HepG2 (cell line): ENCODE results near the gene SRR. TPM values are rescaled to one million over a fixed set of nuclear protein-coding genes. Genes with fewer than 3 reads are reported as not detected.
A peak's percentile ranks its signal among the peaks of the same experiment; 100 is the strongest.

Experiments
- ATAC-seq: fragments of 200-7000 bp; cut with Tn5 transposase; 3 replicates; pipeline ENCODE4 v1.9.1; 2020; ENCODE audit warnings: mild to moderate bottlenecking, moderate library complexity
- BruUV-seq: library from RNA; stranded (reverse); fragments of 400-500 nt; replicated peaks from 2 replicates; lab custom pipeline; 2021; lab: Mats Ljungman, UMichigan
- CTCF ChIA-PET: fragments of 300-600 bp; formaldehyde crosslinking; extraction: SDS; loops from one replicate; lab custom pipeline; 2021; ENCODE audit warnings: low total read pairs, inconsistent platforms, low intra/inter-chr PET ratio; lab: Yijun Ruan, JAX
- POLR2A ChIA-PET: fragments of 350-600 bp; sonication (Branson Sonifier 250); formaldehyde crosslinking; loops from one replicate; lab custom pipeline; 2020; ENCODE audit warnings: antibody characterized with exemption, inconsistent platforms; lab: Yijun Ruan, JAX
- DNase-seq: peaks from one replicate; pipeline ENCODE4 v3.0.0-alpha.2; 2015; ENCODE audit warnings: low spot score
- FAIRE-seq: peaks from 3 replicates; lab custom pipeline; 2011; peaks lifted over from hg19 to GRCh38; lab: Jason Lieb, UNC
- H2AFZ ChIP-seq: one replicate; pipeline ENCODE4 v1.6.1; 2011; ENCODE audit warnings: low read length, inconsistent platforms
- H3K27ac ChIP-seq: fragments of 300-600 bp; 3 replicates; pipeline ENCODE4 v1.8.0; 2011; ENCODE audit warnings: mixed run types, mild to moderate bottlenecking, mixed read lengths, low read length, inconsistent platforms; ENCODE audit not compliant: insufficient read depth; ENCODE audit errors: extremely low read length
- H3K27me3 ChIP-seq, 2 experiments: fragments of 200-600 bp in 1 of 2; 2 replicates in 1 of 2; 3 replicates in 1 of 2; pipeline versions ENCODE4 v1.6.0 to v1.8.0; 2011; ENCODE audit warnings: low read length in 2 of 2, mild to moderate bottlenecking in 2 of 2, moderate library complexity in 2 of 2, inconsistent platforms in 1 of 2; ENCODE audit not compliant: insufficient read depth in 2 of 2, control insufficient read depth in 1 of 2
- H3K36me3 ChIP-seq, 2 experiments: fragments of 200-600 bp in 1 of 2; replicated peaks in 1 of 2; 2 replicates in 1 of 2; 3 replicates in 1 of 2; pipeline versions ENCODE4 v1.5.1 to v1.8.0; 2011; ENCODE audit warnings: low read length in 2 of 2, inconsistent platforms in 1 of 2; ENCODE audit not compliant: insufficient read depth in 2 of 2, control insufficient read depth in 1 of 2
- H3K4me1 ChIP-seq: 2 replicates; pipeline ENCODE4 v1.5.1; 2012; ENCODE audit warnings: low read length, inconsistent platforms; ENCODE audit not compliant: insufficient read depth
- H3K4me2 ChIP-seq: 2 replicates; pipeline ENCODE4 v1.6.0; 2011; ENCODE audit warnings: low read depth, low read length, inconsistent platforms
- H3K4me3 ChIP-seq, 3 experiments: fragments of 200-600 bp in 1 of 3; sonication (generic), shearing (Covaris generic) in 1 of 3; replicated peaks in 1 of 3; 2 replicates each; pipeline ENCODE4 v1.5.1; 2011 to 2016; ENCODE audit warnings: low read length in 3 of 3, inconsistent platforms in 2 of 3, low read depth in 2 of 3, mild to moderate bottlenecking in 2 of 3, control low read depth in 1 of 3, mixed read lengths in 1 of 3; ENCODE audit not compliant: insufficient read depth in 1 of 3
- H3K79me2 ChIP-seq: one replicate; pipeline ENCODE4 v1.6.1; 2011; ENCODE audit warnings: low read length, inconsistent platforms; ENCODE audit not compliant: insufficient read depth
- H3K9ac ChIP-seq: 2 replicates; pipeline ENCODE4 v1.6.0; 2011; ENCODE audit warnings: mild to moderate bottlenecking, low read depth, low read length, inconsistent platforms; ENCODE audit not compliant: insufficient read depth
- H3K9me3 ChIP-seq: 2 replicates; pipeline ENCODE4 v1.5.1; 2012; ENCODE audit warnings: mild to moderate bottlenecking, low read length
- H4K20me1 ChIP-seq: 2 replicates; pipeline ENCODE4 v1.6.0; 2011; ENCODE audit warnings: inconsistent platforms, mild to moderate bottlenecking, low read length, moderate library complexity; ENCODE audit not compliant: insufficient read depth
- BCLAF1 ChIP-seq: fragments of 450-650 bp; IDR thresholded peaks from 2 replicates; pipeline ENCODE4 v1.6.1; 2017; ENCODE audit warnings: mild to moderate bottlenecking
- E2F2 ChIP-seq: sonication (generic); formaldehyde crosslinking; IDR thresholded peaks from 2 replicates; pipeline ENCODE4 v1.4.0; 2020; ENCODE audit warnings: missing genetic modification reagents, borderline replicate concordance
- HDAC6 ChIP-seq: fragments of 200-600 bp; sonication (generic); IDR thresholded peaks from 2 replicates; pipeline ENCODE4 v1.7.0; 2017; ENCODE audit warnings: mild to moderate bottlenecking, antibody characterized with exemption, low read length, low read depth
- IKZF4 ChIP-seq: sonication (generic); formaldehyde crosslinking; IDR thresholded peaks from 2 replicates; pipeline ENCODE4 v1.5.1; 2020; ENCODE audit warnings: borderline replicate concordance, mild to moderate bottlenecking, low read depth, missing genetic modification reagents; ENCODE audit errors: not compliant biosample characterization
- NFIB ChIP-seq: sonication (generic); formaldehyde crosslinking; IDR thresholded peaks from 2 replicates; pipeline ENCODE4 v1.9.0; 2021; ENCODE audit warnings: missing genetic modification reagents, mild to moderate bottlenecking, borderline replicate concordance
- PCBP1 ChIP-seq: fragments of 200-400 bp; formaldehyde crosslinking; IDR thresholded peaks from 2 replicates; pipeline ENCODE4 v1.6.1; 2017; ENCODE audit warnings: mild to moderate bottlenecking, low read depth, low read length, borderline replicate concordance
- RBFOX2 ChIP-seq: fragments of 200-400 bp; formaldehyde crosslinking; IDR thresholded peaks from 2 replicates; pipeline ENCODE4 v1.6.1; 2017; ENCODE audit warnings: low read depth, mild to moderate bottlenecking, low read length
- RXRA ChIP-seq: sonication (generic); formaldehyde crosslinking; IDR thresholded peaks from 2 replicates; pipeline ENCODE4 v1.5.1; 2020; ENCODE audit warnings: missing genetic modification reagents
- SSRP1 ChIP-seq: IDR thresholded peaks from 2 replicates; pipeline ENCODE4 v1.6.1; 2016; ENCODE audit warnings: control low read depth
- STAT6 ChIP-seq: sonication (generic); formaldehyde crosslinking; IDR thresholded peaks from 2 replicates; pipeline ENCODE4 v1.4.0; 2020; ENCODE audit warnings: missing genetic modification reagents, mild to moderate bottlenecking, borderline replicate concordance
- ZNF687 ChIP-seq: sonication (generic); formaldehyde crosslinking; IDR thresholded peaks from 2 replicates; pipeline ENCODE4 v1.5.1; 2020; ENCODE audit warnings: mild to moderate bottlenecking, missing genetic modification reagents, moderate library complexity
- WGBS: methylation state at CpG from one replicate; pipeline ENCODE4 v1.1.6; 2017; ENCODE audit warnings: low lambda C conversion rate; 5-methylcytosine and 5-hydroxymethylcytosine counted together
- in situ Hi-C: cut with HindIII; loops from 2 replicates; pipeline ENCODE4 v1.10.0; 2017; ENCODE audit warnings: low pct_unique_long_range_greater_than_20kb; ENCODE audit not compliant: extremely low pct_ligation_motif_present
- intact Hi-C: fragments of 100-400 bp; cut with micrococcal nuclease; formaldehyde crosslinking; loops from one replicate; pipeline ENCODE4 v1.10.0; 2022; ENCODE audit not compliant: unreplicated experiment
- polyA plus RNA-seq, 8 experiments: library from polyadenylated mRNA; depleted of rRNA in 3 of 8; stranded (reverse) in 7 of 8; unstranded in 1 of 8; fragments of >200 nt; fragmentation: Illumina TruSeq in 4 of 8; extraction: Trizol in 4 of 8; gene quantifications; 2 replicates each; pipeline versions ENCODE4 v1.2.1 to v1.2.3, GENCODE V29; 2011 to 2016; ENCODE audit warnings: low read depth in 4 of 8, missing spikeins in 1 of 8, mixed read lengths in 1 of 8; ENCODE audit not compliant: insufficient read depth in 1 of 8
- total RNA-seq, 5 experiments: library from RNA; depleted of rRNA; stranded (reverse); fragments of >200 nt; fragmentation: Illumina TruSeq; extraction: Trizol; gene quantifications; 2 replicates each; pipeline ENCODE4 v1.2.3, GENCODE V29; 2016; ENCODE audit warnings: low read depth in 1 of 5

The SRR gene
- total and polyA plus RNA-seq, 2 of the 13 experiments (the other 11 are each of a cell fraction or from before 2014, with no cell fraction given): 3.6 to 7.8 TPM

- in situ Hi-C loops (no loop called here), intact Hi-C loops (loop anchor here (5.0 kb wide), 1 partner anchor 65 kb away; the partner anchor contains the start of gene MNT)
- no peaks in the 10 kb centered on the region for H3K9me3 ChIP-seq
- ATAC-seq (peak; percentile 51), FAIRE-seq (no peak), DNase-seq (peak; percentile 46)
- no TSS peak for BruUV-seq
- H3K27ac ChIP-seq: peak overlapping the region; percentile 72
- ChIA-PET POLR2A (interaction anchor here (1.0 to 2.1 kb wide), 6 partner anchors 10 to 286 kb away, joined by 3 to 10 read pairs (median 6); partner anchors contain the start of genes SMG6 and SRR), CTCF (no interaction called here)
- WGBS: 33% methylated on average over 1 of the region's 92 CpGs
- H2AFZ ChIP-seq: no peak overlapping the region
- peaks cover 41% of the 10 kb centered on the region for H3K79me2 ChIP-seq
- H4K20me1 ChIP-seq: no peaks in the 10 kb centered on the region
- no peaks in the 10 kb centered on the region; a peak in 1 of 5 replicates for H3K27me3 ChIP-seq
- H3K4me2 ChIP-seq: peak overlapping the region; percentile 73
- peaks cover 35% of the 10 kb centered on the region for H3K4me1 ChIP-seq
- peak overlapping the region; percentile 96 for H3K9ac ChIP-seq
- H3K36me3 ChIP-seq: peaks cover 15 to 25% of the 10 kb centered on the region in 2 experiments
- peak overlapping the region; percentile 67 to 100 (median 99) for H3K4me3 ChIP-seq
- TF ChIP-seq RBFOX2 (peak; percentile 53; the same call in 1 of the 2 replicates), ZNF687 (CRISPR knock-in tag) (peak; percentile 56; the same call in 1 of the 2 replicates), IKZF4 (peak; percentile 67), BCLAF1 (no peak), STAT6 (CRISPR knock-in tag) (no peak), RXRA (peak; percentile 43; the same call in 1 of the 2 replicates), E2F2 (CRISPR knock-in tag) (no peak), SSRP1 (CRISPR knock-in tag) (no peak), NFIB (CRISPR knock-in tag) (no peak), PCBP1 (no peak), HDAC6 (no peak)
Observed at GRCh38 chr17:2337544-2338314, 34.0 kb downstream of the SRR start.
